ENCODE results near the gene BOC.

DNA sequence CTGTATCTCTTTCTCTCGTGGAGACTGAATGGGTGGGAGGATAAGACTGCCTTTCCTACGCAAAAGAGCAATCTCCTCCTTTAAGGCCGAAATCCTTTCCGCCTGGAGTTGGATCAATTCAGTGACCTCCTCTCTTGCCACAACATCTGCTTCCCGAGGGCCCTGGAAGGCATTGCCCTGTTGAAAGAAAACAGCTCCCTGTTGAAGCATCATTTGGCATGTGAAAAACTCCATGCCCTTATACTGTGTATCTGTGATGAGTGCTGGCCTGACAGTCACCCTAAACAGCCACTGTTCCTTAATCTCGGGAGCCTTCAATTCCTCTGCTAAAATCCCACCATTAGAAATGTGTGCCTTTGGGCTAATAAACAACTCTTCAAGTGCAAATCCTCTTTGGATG is 80.2 kb downstream of the BOC start:
- TF ChIP-seq CTCF (IDR thresholded peaks at IDR 0.05; ENCODE audit: extremely low read depth in 1 of 2, insufficient read depth in 1 of 2, low read depth in 1 of 2, low read length in 2 of 2), result no peak
- no peak for TF ChIP-seq EZH2 (IDR thresholded peaks at IDR 0.05; ENCODE audit: borderline replicate concordance, low read depth, low read length, severe bottlenecking)
- TF ChIP-seq POLR2A (IDR thresholded peaks at IDR 0.05; ENCODE audit: low read depth, low read length), result no peak
- TF ChIP-seq MYC (IDR thresholded peaks at IDR 0.05; ENCODE audit: low read depth, low read length), result no peak

All from endothelial cell of umbilical vein (primary cell).